ENCODE data around the gene PKP2. TPM values are rescaled to one million over a fixed set of nuclear protein-coding genes. Genes with fewer than 3 reads are reported as not detected.
"Not testable (repeated sequence)": the region's sequence is repeated elsewhere in the genome, so short reads cannot be mapped to it uniquely, and the experiment has no call there.

Gene PKP2
- polyA plus RNA-seq, 6 donors from 2014 or later, result not detected

DNA sequence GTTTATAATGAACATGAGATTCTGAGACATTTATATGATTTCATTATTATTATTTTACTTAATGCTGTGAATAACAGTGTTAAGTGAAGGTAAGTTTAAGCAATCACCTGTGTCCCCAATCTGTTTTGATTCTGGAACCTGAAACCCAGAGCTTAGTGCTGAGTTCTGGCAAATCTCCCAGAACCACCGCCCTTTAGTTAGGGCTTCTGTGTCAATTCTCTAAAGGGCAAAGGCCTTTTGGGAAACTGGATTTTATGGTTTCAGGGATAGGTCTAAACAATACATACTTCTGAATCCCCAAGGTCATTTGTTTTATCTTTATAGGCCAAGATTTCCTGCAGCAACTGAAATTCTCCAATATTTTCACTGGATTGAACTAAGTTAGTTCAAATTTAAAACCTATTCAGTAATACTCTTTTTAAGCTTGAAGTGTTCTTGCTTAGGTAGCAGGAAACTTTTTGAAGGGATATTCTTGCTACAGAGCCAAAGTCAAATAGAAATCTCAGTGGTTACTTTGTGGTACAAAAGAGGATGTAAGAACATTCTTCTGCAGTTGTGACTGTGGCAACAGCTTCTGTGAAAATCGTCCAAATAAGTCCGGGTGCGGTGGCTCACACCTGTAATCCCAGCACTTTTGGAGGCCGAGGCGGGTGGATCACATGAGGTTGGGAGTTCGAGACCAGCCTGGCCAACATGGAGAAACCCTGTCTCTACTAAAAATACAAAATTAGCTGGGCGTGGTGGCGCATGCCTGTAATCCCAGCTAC lies 10.0 kb upstream of the PKP2 start:
- Mint-ChIP-seq H3K4me1 (no peaks in the 10 kb centered on the region), H3K27ac (no peak overlapping the region), H3K9me3 (peaks cover 0 to 2% (median 0%) of the 10 kb centered on the region in 7 donors), H3K36me3 (no peaks in the 10 kb centered on the region), H3K4me3 (no peak overlapping the region), H3K27me3 (peaks cover 11 to 19% (median 12%) of the 10 kb centered on the region in 3 donors)
- ATAC-seq (ENCODE audit: low read depth in 2 of 2), result no peak
- no peak for DNase-seq

DNA sequence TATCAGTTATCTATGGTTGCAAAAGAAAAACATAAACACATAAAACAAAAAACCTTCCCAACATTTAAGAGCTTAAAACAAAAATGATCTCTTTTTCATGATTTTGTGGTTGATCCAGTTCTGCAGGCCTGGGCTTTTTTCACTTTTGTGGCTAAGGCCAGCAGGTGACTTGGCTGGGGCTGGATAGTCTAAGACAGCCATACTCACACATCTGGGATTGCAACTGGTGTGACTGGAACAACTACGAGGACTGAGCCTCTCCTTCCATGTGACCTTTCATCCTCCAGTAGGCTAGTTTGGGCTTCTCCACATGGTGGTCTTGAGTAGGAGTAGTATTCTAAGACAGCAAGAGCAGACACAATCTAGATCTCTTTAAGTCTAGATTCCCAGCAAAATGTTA lies 7.2 kb upstream of the PKP2 start:
- H3K4me3 Mint-ChIP-seq, result peak overlapping the region in 1 of 8 donors; percentile 47
- no peak overlapping the region for H3K27ac Mint-ChIP-seq
- no peaks in the 10 kb centered on the region for H3K36me3 Mint-ChIP-seq
- peaks cover 8 to 20% (median 17%) of the 10 kb centered on the region in 3 donors for H3K27me3 Mint-ChIP-seq
- peaks cover 0 to 2% (median 0%) of the 10 kb centered on the region in 7 donors for H3K9me3 Mint-ChIP-seq
- no peak for ATAC-seq (ENCODE audit: low read depth in 2 of 2)
- DNase-seq, result no peak
- H3K4me1 Mint-ChIP-seq, result no peaks in the 10 kb centered on the region

DNA sequence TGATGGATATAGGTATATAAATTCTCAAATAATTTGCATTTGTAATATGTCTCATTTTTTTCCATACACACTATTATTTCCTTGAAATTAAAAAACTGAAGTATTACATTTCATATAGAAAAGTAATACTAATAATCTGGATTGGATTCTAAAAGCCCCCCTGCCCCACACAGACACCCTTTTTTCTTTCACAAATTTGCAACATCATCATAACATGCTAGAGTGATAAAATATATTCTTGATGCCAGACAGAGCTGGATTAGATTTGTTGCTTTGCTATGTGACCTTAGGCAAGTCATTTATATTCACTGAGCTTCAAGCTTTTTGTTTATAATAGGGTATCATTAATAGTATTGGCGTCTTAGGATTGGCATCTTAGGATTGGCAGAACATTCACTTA lies 6.7 kb upstream of the PKP2 start:
- no peak overlapping the region for H3K27ac Mint-ChIP-seq

DNA sequence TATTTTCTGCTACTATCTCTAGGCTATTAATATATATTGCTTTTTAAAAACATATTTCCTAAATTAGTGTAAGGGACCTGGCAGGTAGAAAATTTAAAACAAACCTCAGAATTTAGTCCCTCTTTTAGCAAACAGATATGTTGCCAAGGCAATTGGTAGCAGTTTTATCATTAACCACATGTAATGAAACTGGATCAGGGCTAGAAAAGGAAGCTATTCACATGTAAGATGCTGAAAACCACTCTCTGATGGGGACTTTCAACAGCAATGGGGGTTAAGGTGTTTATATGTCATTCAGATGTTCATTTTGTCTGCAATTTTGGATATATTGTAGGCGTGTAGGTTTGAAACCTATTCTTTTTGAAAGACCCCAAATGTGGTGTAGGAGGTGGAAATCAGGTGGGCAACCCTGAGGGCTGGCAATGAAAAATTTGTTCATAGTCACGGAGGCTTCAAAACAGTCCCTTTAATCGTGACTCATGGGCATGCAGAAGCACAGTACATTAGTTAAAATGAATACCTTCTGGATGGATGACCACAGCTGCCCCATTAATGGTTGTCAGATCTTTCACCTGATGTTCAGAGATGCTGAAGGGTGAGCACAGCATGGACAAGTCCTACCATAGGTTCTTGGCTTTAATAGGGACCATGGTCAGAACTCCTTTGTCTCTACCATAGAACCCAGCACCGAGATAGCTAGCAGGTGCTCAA lies 5.9 kb upstream of the PKP2 start:
- Mint-ChIP-seq H3K4me1 (peaks cover 0 to 3% (median 2%) of the 10 kb centered on the region in 3 donors), H3K27ac (no peak overlapping the region), H3K36me3 (no peaks in the 10 kb centered on the region), H3K9me3 (peaks cover 0 to 2% (median 0%) of the 10 kb centered on the region in 7 donors), H3K27me3 (peaks cover 14 to 33% (median 30%) of the 10 kb centered on the region in 3 donors), H3K4me3 (no peak overlapping the region)
- ATAC-seq (ENCODE audit: low read depth in 2 of 2) (no peak), DNase-seq (no peak)

More for the DNA sequence above, 6.7 kb upstream of the PKP2 start:
- no peak for ATAC-seq (ENCODE audit: low read depth in 2 of 2)
- peaks cover 8 to 24% (median 21%) of the 10 kb centered on the region in 3 donors for H3K27me3 Mint-ChIP-seq
- H3K4me1 Mint-ChIP-seq, result no peaks in the 10 kb centered on the region
- H3K9me3 Mint-ChIP-seq, result peaks cover 0 to 2% (median 0%) of the 10 kb centered on the region in 7 donors
- no peak for DNase-seq
- H3K4me3 Mint-ChIP-seq, result no peak overlapping the region
- H3K36me3 Mint-ChIP-seq, result no peaks in the 10 kb centered on the region

DNA sequence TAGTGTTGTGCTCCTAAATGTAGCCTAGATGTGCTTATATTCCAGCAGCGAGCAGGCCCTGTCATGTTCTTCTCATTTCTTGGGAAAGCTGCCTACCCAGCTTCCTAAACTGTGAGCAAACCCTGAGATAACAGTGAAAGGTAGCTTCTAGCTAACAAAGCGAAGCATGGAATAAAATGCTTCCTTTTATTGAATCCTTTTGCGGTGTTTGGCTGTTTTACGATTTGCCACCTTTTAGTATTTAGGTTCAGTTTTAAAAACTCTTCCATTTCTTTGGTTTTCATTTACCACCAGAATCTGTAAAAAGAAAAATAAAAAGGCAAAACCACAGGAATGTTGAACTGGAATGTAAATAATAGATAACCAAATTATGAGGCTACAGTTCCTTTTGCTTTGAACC lies 5.0 kb upstream of the PKP2 start:
- ATAC-seq (ENCODE audit: low read depth in 2 of 2) (no peak), DNase-seq (no peak)
- no peaks in the 10 kb centered on the region for H3K36me3 Mint-ChIP-seq
- H3K4me1 Mint-ChIP-seq, result peaks cover 2 to 9% (median 8%) of the 10 kb centered on the region in 3 donors
- peaks cover 21 to 37% (median 35%) of the 10 kb centered on the region in 3 donors for H3K27me3 Mint-ChIP-seq
- H3K9me3 Mint-ChIP-seq, result peaks cover 0 to 2% (median 0%) of the 10 kb centered on the region in 7 donors
- H3K27ac Mint-ChIP-seq, result no peak overlapping the region
- H3K4me3 Mint-ChIP-seq, result no peak overlapping the region

DNA sequence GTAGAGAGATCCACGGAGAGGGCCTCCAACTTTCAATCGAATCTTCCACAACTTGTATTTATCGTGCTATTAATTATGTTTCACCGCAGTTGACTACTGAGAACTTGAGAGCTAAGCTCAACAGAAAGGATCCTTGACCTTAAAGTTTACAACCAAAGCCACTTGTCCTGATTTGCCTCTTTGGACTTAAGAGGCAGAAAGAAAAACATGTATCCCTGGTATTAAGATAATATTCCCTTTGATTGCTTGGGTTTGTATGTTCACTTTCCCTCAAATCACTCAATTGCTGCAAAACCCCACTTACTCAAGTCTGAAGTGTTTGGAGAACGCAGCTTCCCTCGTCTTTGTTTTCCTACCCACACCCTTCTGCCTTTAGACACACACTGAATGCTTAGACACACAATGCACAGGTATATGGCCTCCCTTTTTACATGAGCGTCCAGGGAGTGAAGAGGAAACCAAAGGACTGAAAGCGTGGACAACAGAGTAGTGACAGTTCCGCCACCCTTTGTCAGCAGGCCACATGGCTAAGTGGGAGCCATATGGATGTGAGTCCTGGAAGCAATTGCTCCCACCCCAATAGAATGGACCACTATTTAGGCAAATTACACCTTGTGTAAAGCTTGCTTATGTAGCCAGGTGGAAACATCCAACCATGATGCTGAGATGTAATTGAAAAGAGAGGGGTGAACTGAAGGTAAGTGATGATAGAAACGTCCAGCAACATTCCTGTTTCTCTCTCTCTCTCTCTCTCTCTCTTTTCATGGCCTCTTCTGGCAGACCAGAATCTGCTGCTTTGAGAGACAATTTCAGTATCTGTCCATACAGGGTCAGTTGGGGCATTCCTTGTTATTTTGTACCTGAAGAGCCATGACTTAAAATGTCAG lies 1.4 kb upstream of the PKP2 start:
- DNase-seq, result no peak
- no peak for ATAC-seq (ENCODE audit: low read depth in 2 of 2)
- Mint-ChIP-seq H3K4me1 (peaks cover 10 to 19% (median 18%) of the 10 kb centered on the region in 3 donors), H3K27me3 (peaks cover 48 to 66% (median 51%) of the 10 kb centered on the region in 3 donors), H3K36me3 (no peaks in the 10 kb centered on the region), H3K27ac (no peak overlapping the region), H3K4me3 (peak overlapping the region in 7 of 8 donors; percentile 69 to 87 (median 78)), H3K9me3 (peaks cover 0 to 2% (median 0%) of the 10 kb centered on the region in 7 donors)

DNA sequence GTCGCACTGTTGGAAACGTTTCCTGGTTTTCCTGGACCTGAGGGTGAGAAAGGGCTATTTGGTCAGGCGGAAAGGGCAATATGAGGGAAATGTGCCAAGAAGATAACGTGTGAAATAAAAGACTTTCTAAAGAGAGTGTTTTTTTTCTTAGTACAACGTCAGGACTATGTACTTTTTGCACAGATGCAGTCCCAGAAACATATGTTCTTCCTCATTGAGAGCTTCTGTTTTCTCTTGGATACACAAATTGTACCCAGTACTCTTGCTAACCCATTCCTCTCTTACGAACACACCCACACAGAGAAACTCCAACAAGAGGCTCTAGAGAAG lies 669 bp upstream of the PKP2 start:
- Mint-ChIP-seq H3K27ac (peak overlapping the region in 1 of 6 donors; percentile 18), H3K9me3 (peaks cover 0 to 2% (median 0%) of the 10 kb centered on the region in 7 donors), H3K4me1 (peaks cover 10 to 19% (median 18%) of the 10 kb centered on the region in 3 donors), H3K27me3 (peaks cover 50 to 67% (median 51%) of the 10 kb centered on the region in 3 donors), H3K36me3 (no peaks in the 10 kb centered on the region), H3K4me3 (peak overlapping the region; percentile 69 to 87 (median 76))
- no peak for ATAC-seq (ENCODE audit: low read depth in 2 of 2)
- no peak for DNase-seq

DNA sequence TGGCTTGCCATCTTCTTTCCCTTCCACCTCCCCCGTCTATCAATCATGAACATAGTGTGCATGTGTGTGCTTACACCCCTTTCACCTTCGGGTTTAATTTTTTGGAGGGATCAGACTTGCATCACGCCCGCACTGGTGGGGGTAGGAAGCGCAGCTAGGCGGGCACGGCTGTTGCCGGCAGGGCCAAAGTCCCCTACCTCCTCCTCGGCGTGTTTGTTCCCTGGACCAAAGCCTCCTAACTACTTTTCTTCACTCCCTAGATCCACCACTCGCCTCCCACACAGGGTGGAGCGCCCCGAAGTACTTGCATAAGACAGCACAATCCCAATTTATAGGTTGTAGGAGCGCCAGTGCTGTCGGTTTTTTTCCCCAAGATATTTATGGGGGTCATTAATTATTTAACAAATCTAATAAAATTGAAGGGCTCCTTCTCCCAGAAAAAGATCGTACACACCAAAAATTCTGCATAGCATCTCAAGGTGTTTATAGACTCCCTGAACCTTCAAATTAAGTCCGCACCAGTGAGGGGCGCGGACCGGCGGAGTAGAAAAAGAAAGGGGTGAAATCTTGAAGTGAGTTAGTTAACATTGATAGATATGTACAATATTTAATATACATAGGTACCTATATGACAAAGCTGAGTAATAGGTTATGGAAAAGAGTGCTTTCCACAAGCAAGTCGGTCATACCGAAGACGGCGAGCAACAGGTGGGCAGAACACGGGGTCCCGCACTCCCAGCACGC lies 717 bp downstream of the PKP2 start:
- DNase-seq, result no peak
- peak in 1 of 2 donors; percentile 31 for ATAC-seq (ENCODE audit: low read depth in 2 of 2)
- Mint-ChIP-seq H3K4me3 (peak overlapping the region; percentile 82 to 93 (median 88)), H3K4me1 (peaks cover 10 to 19% (median 18%) of the 10 kb centered on the region in 3 donors), H3K9me3 (peaks cover 0 to 2% (median 0%) of the 10 kb centered on the region in 7 donors), H3K27ac (peak overlapping the region in 2 of 6 donors; percentile 39 to 76), H3K36me3 (no peaks in the 10 kb centered on the region), H3K27me3 (peaks cover 57 to 74% (median 58%) of the 10 kb centered on the region in 3 donors)

DNA sequence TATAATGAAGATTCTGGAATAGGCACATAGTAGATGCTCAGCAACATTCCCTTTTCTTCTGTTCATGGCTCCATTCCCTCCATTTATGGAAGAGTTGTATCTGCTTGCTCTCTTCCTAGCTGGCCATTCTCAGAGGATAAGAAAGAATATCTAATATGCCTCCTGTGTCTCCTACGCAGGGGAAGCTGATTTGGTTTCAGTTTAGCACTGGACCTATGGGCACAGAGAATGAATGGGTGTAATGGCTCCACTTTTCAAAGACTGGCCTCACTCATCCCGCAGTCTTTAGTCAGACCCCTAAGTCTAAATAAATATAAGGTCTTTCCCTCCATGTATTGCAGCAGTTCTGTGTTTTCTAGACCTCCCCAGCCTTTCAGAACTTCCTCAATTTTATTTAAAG lies 2.0 kb downstream of the PKP2 start:
- ATAC-seq (ENCODE audit: low read depth in 2 of 2), result no peak
- Mint-ChIP-seq H3K27ac (no peak overlapping the region), H3K9me3 (peaks cover 0 to 2% (median 0%) of the 10 kb centered on the region in 7 donors)

DNA sequence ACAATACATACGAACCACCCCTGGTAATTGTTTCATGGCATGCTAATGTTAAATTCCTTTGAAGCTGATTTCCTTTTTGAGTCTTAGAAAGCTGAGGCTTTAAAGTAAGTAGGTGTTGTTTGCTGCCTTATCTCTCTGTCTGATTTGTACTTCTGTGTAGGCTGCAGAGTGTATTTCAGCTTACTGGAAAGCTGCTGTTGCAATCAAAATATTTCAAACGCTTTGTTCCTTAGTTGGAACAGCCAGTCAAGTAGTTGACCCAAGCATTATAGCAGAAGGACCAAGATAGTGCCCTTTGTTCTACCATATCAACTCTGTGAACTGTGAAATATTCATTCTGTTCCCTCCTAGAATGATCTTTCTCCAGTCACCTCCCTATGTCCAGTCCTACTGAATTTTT lies 3.1 kb downstream of the PKP2 start:
- DNase-seq (no peak), ATAC-seq (ENCODE audit: low read depth in 2 of 2) (no peak)
- peaks cover 56 to 70% (median 67%) of the 10 kb centered on the region in 3 donors for H3K27me3 Mint-ChIP-seq
- H3K36me3 Mint-ChIP-seq, result no peaks in the 10 kb centered on the region
- peak overlapping the region in 1 of 6 donors; percentile 34 for H3K27ac Mint-ChIP-seq
- H3K4me1 Mint-ChIP-seq, result peaks cover 10 to 19% (median 18%) of the 10 kb centered on the region in 3 donors
- H3K4me3 Mint-ChIP-seq, result no peak overlapping the region
- H3K9me3 Mint-ChIP-seq, result no peaks in the 10 kb centered on the region

More for the DNA sequence above, 2.0 kb downstream of the PKP2 start:
- Mint-ChIP-seq H3K4me1 (peaks cover 10 to 19% (median 18%) of the 10 kb centered on the region in 3 donors), H3K27me3 (peaks cover 56 to 69% (median 56%) of the 10 kb centered on the region in 3 donors), H3K36me3 (no peaks in the 10 kb centered on the region), H3K4me3 (peak overlapping the region in 2 of 8 donors; percentile 21 to 44)
- DNase-seq, result no peak

DNA sequence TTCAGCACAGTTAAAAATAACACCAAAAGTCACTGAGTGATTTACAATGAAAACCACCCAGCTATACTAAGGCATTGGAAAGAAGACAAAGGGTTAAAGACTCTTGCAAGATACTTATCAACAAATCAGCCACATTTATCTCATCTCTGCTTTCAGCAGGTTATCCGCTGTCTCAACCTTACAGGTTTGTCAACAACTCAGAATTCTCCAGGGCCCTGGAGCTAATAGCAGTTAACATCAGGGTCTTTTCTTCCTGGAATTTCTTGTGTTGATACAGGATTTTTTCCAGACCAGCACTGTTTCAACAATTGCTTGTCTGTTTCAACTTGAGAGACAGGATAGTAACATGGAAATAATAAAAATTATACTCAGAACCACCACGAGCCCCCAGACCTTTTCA lies 3.5 kb downstream of the PKP2 start:
- Mint-ChIP-seq H3K4me3 (no peak overlapping the region), H3K27ac (no peak overlapping the region), H3K9me3 (no peaks in the 10 kb centered on the region), H3K4me1 (peaks cover 10 to 19% (median 18%) of the 10 kb centered on the region in 3 donors), H3K36me3 (no peaks in the 10 kb centered on the region), H3K27me3 (peaks cover 51 to 69% (median 66%) of the 10 kb centered on the region in 3 donors)
- DNase-seq (no peak), ATAC-seq (ENCODE audit: low read depth in 2 of 2) (no peak)

DNA sequence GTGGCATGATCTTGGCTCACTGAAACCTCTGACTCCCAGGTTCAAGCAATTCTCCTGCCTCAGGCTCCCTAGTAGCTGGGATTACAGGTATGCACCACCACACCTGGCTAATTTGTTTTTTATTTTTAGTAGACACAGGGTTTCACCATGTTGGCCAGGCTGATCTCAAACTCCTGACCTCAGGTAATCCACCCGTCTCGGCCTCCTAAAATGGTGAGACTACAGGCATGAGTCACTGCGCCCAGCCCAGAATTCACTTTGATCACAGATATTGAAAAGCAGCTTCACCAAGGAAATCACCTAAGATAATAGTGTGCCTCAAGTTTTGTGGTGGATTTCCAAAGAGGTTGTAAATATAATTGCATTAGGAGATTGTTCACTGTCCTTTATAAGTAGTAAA lies 4.2 kb downstream of the PKP2 start:
- Mint-ChIP-seq H3K4me1 (peaks cover 10 to 16% (median 14%) of the 10 kb centered on the region in 3 donors), H3K27me3 (peaks cover 45 to 62% (median 59%) of the 10 kb centered on the region in 3 donors)
- not testable (repeated sequence) for DNase-seq; H3K27ac Mint-ChIP-seq; H3K4me3 Mint-ChIP-seq; H3K9me3 Mint-ChIP-seq; ATAC-seq (ENCODE audit: low read depth in 2 of 2); H3K36me3 Mint-ChIP-seq
